AG20443 (cell line): ENCODE data around the gene TIMP4.

Experiments used
- DNase-seq: peaks from one replicate; pipeline ENCODE4 v3.0.0; 2012; ENCODE audit warnings: low spot score, mixed read lengths

TIMP4 gene

GRCh38 chr3:12185172-12185710 lies 26.5 kb upstream of the TIMP4 start:
- DNase-seq: no peak

- no peak for DNase-seq
These were observed 25.8 kb upstream of the TIMP4 start for GRCh38 chr3:12184541-12184940.

- no peak for DNase-seq
These were observed 24.2 kb upstream of the TIMP4 start for GRCh38 chr3:12182687-12183441.

- no peak for DNase-seq
These were observed 23.1 kb upstream of the TIMP4 start for GRCh38 chr3:12181806-12182205.

- DNase-seq: no peak
These were observed 22.6 kb upstream of the TIMP4 start for GRCh38 chr3:12181301-12181700.

- no peak for DNase-seq
These were observed 21.9 kb upstream of the TIMP4 start for GRCh38 chr3:12180631-12181030.

- peak; percentile 64 for DNase-seq
These were observed 21.5 kb upstream of the TIMP4 start for GRCh38 chr3:12180218-12180617.

- DNase-seq: no peak
These were observed 20.7 kb upstream of the TIMP4 start for GRCh38 chr3:12179441-12179840.

GRCh38 chr3:12178091-12178820 lies 19.5 kb upstream of the TIMP4 start:
- peak; percentile 45 for DNase-seq

- DNase-seq: no peak
These were observed 18.4 kb upstream of the TIMP4 start for GRCh38 chr3:12177126-12177525.

GRCh38 chr3:12175844-12176453 lies 17.2 kb upstream of the TIMP4 start:
- DNase-seq: peak; percentile 68

GRCh38 chr3:12175137-12175593 lies 16.5 kb upstream of the TIMP4 start:
- DNase-seq: peak; percentile 49

- peak; percentile 64 for DNase-seq
These were observed 11.5 kb upstream of the TIMP4 start for GRCh38 chr3:12170207-12170606.

GRCh38 chr3:12165909-12166308 lies 7.2 kb upstream of the TIMP4 start:
- no peak for DNase-seq

- no peak for DNase-seq
These were observed 502 bp upstream of the TIMP4 start for GRCh38 chr3:12159227-12159601.

- no peak for DNase-seq
These were observed 1.7 kb downstream of the TIMP4 start for GRCh38 chr3:12157026-12157425.

- peak; percentile 59 for DNase-seq
These were observed 2.9 kb downstream of the TIMP4 start for GRCh38 chr3:12155828-12156227.

- DNase-seq: no peak
These were observed 3.4 kb downstream of the TIMP4 start for GRCh38 chr3:12155264-12155663.

- no peak for DNase-seq
These were observed 4.6 kb downstream of the TIMP4 start for GRCh38 chr3:12154151-12154550.

- DNase-seq: no peak
These were observed 8.6 kb downstream of the TIMP4 start for GRCh38 chr3:12150112-12150511.

- no peak for DNase-seq
These were observed 9.7 kb downstream of the TIMP4 start for GRCh38 chr3:12149029-12149428.

- no peak for DNase-seq
These were observed 10.3 kb downstream of the TIMP4 start for GRCh38 chr3:12148183-12148940.
